ENCODE measurements around the gene ENTPD8.

GRCh38 chr9:137464291-137464999 is 23.3 kb upstream of the ENTPD8 start:
- no peak for TF ChIP-seq CTCF (conservative IDR thresholded peaks at IDR 0.05)
- no peak for TF ChIP-seq EZH2 (IDR thresholded peaks at IDR 0.05; ENCODE audit: low read depth)

All from PC-9 (cell line).